ENCODE measurements around the gene MGAT3.

GRCh38 chr22:39492186-39492585 is 35.4 kb downstream of the MGAT3 start:
- TF ChIP-seq CTCF (IDR thresholded peaks at IDR 0.05; ENCODE audit: poor library complexity) (no peak), EZH2 (IDR thresholded peaks at IDR 0.05; ENCODE audit: borderline replicate concordance) (no peak)
